Prostate gland (tissue), 2 donors: ENCODE measurements around the gene AMTN. TPM values are rescaled to one million over a fixed set of nuclear protein-coding genes. Genes with fewer than 3 reads are reported as not detected.

Experiments used
- DNase-seq: peaks from one replicate; pipeline ENCODE4 v3.0.0-alpha.2; 2019; ENCODE audit warnings: low spot score
- H3K27ac ChIP-seq, 2 donors: fragments of 200-600 bp; sonication (generic); 2 replicates each; pipeline ENCODE4 v1.5.1; 2017 to 2019
- H3K27me3 ChIP-seq: fragments of 200-600 bp; sonication (generic); replicated peaks from 2 replicates; pipeline ENCODE4 v1.5.1; 2019; ENCODE audit not compliant: insufficient read depth
- H3K36me3 ChIP-seq, 2 donors: fragments of 200-600 bp; sonication (generic); 1 replicate in 1 of 2; 2 replicates in 1 of 2; pipeline versions ENCODE4 v1.5.1 to v1.8.1; 2017 to 2019
- H3K4me1 ChIP-seq: fragments of 200-600 bp; sonication (generic); replicated peaks from 2 replicates; pipeline ENCODE4 v1.5.1; 2019
- H3K4me3 ChIP-seq, 2 donors: fragments of 200-600 bp; sonication (generic); 2 replicates each; pipeline ENCODE4 v1.5.1; 2017 to 2019
- H3K9me3 ChIP-seq: fragments of 200-600 bp; sonication (generic); 2 replicates; pipeline ENCODE4 v1.5.1; 2017
- POLR2A ChIP-seq: fragments of 450-650 bp; IDR thresholded peaks from one replicate; pipeline ENCODE4 v1.6.1; 2016; ENCODE audit warnings: antibody characterized with exemption, mild to moderate bottlenecking
- POLR2AphosphoS5 ChIP-seq: sonication (generic); formaldehyde crosslinking; IDR thresholded peaks from one replicate; pipeline ENCODE4 v1.6.1; 2017; ENCODE audit warnings: antibody characterized with exemption
- WGBS: methylation state at CpG from one replicate; pipeline ENCODE4 v1.1.5; 2018; 5-methylcytosine and 5-hydroxymethylcytosine counted together
- intact Hi-C: fragments of 100-400 bp; cut with DNase I; formaldehyde crosslinking; loops from one replicate; pipeline ENCODE4 v1.14.2; 2022
- total RNA-seq, 2 donors: library from RNA; depleted of rRNA; stranded (reverse); fragments of >200 nt; gene quantifications; one replicate each; pipeline ENCODE4 v1.1.0, GENCODE V29; 2016
- TF ChIP-seq, protein P1 (sequence below), 4 experiments: fragments of 200-600 bp in 2 of 4; fragments of 450-650 bp in 2 of 4; sonication (generic) in 2 of 4; IDR thresholded peaks; 1 replicate in 3 of 4; 2 replicates in 1 of 4; pipeline ENCODE4 v1.5.1; 2016 to 2019; ENCODE audit warnings: antibody characterized with exemption in 4 of 4, mild to moderate bottlenecking in 2 of 4, moderate library complexity in 2 of 4

AMTN gene
- total RNA-seq, 2 donors from 2014 or later, result 10.1 TPM; not detected in 1

DNA sequence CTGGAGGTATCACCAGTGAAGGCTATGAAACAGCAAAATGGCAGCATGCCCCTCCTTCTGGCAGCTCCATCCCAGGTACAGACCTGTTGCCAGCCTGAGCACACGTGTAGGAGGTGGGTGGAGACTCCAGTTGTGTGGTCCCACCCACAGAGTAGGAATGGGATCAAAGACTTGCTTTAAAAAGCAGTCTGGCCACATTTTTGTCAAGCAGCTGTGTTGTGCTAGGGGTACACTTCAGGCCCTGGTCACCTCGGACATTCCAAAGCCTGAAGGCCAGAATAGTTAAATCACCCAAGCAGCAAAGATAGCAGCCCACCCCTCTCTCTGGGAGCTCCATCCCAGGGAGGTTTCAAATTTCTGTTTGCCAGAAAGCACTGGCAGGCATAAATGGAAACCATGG is 53.4 kb downstream of the AMTN start:
- TF ChIP-seq POLR2A, result no peak
- TF ChIP-seq POLR2AphosphoS5, result no peak
- TF ChIP-seq, protein P1, sequence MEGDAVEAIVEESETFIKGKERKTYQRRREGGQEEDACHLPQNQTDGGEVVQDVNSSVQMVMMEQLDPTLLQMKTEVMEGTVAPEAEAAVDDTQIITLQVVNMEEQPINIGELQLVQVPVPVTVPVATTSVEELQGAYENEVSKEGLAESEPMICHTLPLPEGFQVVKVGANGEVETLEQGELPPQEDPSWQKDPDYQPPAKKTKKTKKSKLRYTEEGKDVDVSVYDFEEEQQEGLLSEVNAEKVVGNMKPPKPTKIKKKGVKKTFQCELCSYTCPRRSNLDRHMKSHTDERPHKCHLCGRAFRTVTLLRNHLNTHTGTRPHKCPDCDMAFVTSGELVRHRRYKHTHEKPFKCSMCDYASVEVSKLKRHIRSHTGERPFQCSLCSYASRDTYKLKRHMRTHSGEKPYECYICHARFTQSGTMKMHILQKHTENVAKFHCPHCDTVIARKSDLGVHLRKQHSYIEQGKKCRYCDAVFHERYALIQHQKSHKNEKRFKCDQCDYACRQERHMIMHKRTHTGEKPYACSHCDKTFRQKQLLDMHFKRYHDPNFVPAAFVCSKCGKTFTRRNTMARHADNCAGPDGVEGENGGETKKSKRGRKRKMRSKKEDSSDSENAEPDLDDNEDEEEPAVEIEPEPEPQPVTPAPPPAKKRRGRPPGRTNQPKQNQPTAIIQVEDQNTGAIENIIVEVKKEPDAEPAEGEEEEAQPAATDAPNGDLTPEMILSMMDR (IDR thresholded peaks at IDR 0.05), result no peak
- WGBS, result 23% methylated on average over 2 of the region's 2 CpGs

GRCh38 chr4:70575964-70576363 is 57.6 kb downstream of the AMTN start:
- no peak overlapping the region for H3K27ac ChIP-seq
- intact Hi-C loops, result no loop called here
- no peak for DNase-seq
- TF ChIP-seq, protein P1 (IDR thresholded peaks at IDR 0.05), result no peak
- TF ChIP-seq POLR2AphosphoS5, result no peak
- no peaks in the 10 kb centered on the region for H3K4me1 ChIP-seq
- H3K4me3 ChIP-seq, result no peak overlapping the region
- peaks cover 5% of the 10 kb centered on the region for H3K27me3 ChIP-seq
- H3K9me3 ChIP-seq, result no peaks in the 10 kb centered on the region
- no peaks in the 10 kb centered on the region for H3K36me3 ChIP-seq

More for the DNA sequence above, 53.4 kb downstream of the AMTN start:
- no peak for DNase-seq
- Histone ChIP-seq H3K9me3 (no peaks in the 10 kb centered on the region), H3K4me3 (no peak overlapping the region), H3K4me1 (no peaks in the 10 kb centered on the region), H3K27me3 (peaks cover 7% of the 10 kb centered on the region), H3K36me3 (no peaks in the 10 kb centered on the region), H3K27ac (no peak overlapping the region)
- intact Hi-C loops, result no loop called here

- WGBS, result 20% methylated on average over 6 of the region's 6 CpGs
- no peak overlapping the region for H3K27ac ChIP-seq
- no peaks in the 10 kb centered on the region for H3K4me1 ChIP-seq
- TF ChIP-seq, protein P1 (IDR thresholded peaks at IDR 0.05), result no peak
- no peak for TF ChIP-seq POLR2AphosphoS5
- TF ChIP-seq POLR2A, result no peak
- H3K27me3 ChIP-seq, result no peaks in the 10 kb centered on the region
- H3K9me3 ChIP-seq, result no peaks in the 10 kb centered on the region
- intact Hi-C loops, result no loop called here
- no peak overlapping the region for H3K4me3 ChIP-seq
- no peaks in the 10 kb centered on the region for H3K36me3 ChIP-seq
- no peak for DNase-seq
Observed at GRCh38 chr4:70577220-70577927, 59.0 kb downstream of the AMTN start.

DNA sequence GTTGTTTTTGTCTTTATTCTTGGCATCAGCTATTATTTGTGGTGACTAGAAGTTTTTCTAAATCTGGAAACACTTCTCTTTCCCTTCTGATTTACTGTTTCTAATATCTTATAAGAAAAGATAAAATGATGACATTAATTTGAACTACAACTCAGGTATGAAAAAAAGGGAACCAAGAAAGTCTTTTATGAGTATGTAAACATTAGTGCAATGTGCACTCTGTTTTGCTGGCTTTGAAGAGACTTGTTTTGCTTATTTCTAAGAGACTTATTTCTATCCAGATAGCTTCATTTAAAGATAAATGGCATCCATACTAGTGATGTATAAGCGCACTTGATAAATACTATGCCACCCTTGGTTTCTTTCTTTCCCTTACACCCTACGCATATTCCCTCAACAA is 63.6 kb downstream of the AMTN start:
- WGBS, result 95% methylated on average over 2 of the region's 2 CpGs

More for the DNA sequence above, 63.6 kb downstream of the AMTN start:
- no peak for TF ChIP-seq POLR2A
- TF ChIP-seq, protein P1 (IDR thresholded peaks at IDR 0.05), result no peak
- no peak for TF ChIP-seq POLR2AphosphoS5
- H3K4me3 ChIP-seq, result no peak overlapping the region
- no peak for DNase-seq
- H3K9me3 ChIP-seq, result no peaks in the 10 kb centered on the region
- no peak overlapping the region for H3K27ac ChIP-seq
- no peaks in the 10 kb centered on the region for H3K27me3 ChIP-seq
- intact Hi-C loops, result no loop called here
- no peaks in the 10 kb centered on the region for H3K4me1 ChIP-seq
- no peaks in the 10 kb centered on the region for H3K36me3 ChIP-seq

Other genes with a start within 250 kb of the AMTN start
- gene CABS1, start 183.6 kb upstream of the AMTN start, total RNA-seq, result 1 to 10 TPM in 1 of 2 donors, not detected in 1; 2.4 TPM
- not detected for gene SMR3A, start 157.8 kb upstream of the AMTN start, total RNA-seq
- gene SMR3B, start 135.4 kb upstream of the AMTN start, total RNA-seq, result not detected
- gene OPRPN, start 120.6 kb upstream of the AMTN start, total RNA-seq, result not detected
- not detected for gene MUC7, start 46.4 kb upstream of the AMTN start, total RNA-seq
- not detected for gene AMBN, start 73.7 kb downstream of the AMTN start, total RNA-seq
- 1 to 10 TPM in 1 of 2 donors, under 1 TPM in 1; 0.09 to 2.1 TPM for gene ENAM, start 110.2 kb downstream of the AMTN start, total RNA-seq
- 1 to 10 TPM in 1 of 2 donors, under 1 TPM in 1; 0.62 to 2.0 TPM for gene JCHAIN, start 147.9 kb downstream of the AMTN start, total RNA-seq
- gene UTP3, start 170.0 kb downstream of the AMTN start, total RNA-seq, result 10 to 100 TPM; 13.4 to 19.7 TPM
- 100 to 1,000 TPM in 1 of 2 donors, 10 to 100 TPM in 1; 51.7 to 118 TPM for gene RUFY3, start 203.4 kb downstream of the AMTN start, total RNA-seq